ENCODE measurements around the gene TNFRSF8. TPM values are rescaled to one million over a fixed set of nuclear protein-coding genes. Genes with fewer than 3 reads are reported as not detected.

Gene TNFRSF8
- total RNA-seq, 4 donors from 2014 or later: 1.1 to 2.6 (median 1.4) TPM

DNA sequence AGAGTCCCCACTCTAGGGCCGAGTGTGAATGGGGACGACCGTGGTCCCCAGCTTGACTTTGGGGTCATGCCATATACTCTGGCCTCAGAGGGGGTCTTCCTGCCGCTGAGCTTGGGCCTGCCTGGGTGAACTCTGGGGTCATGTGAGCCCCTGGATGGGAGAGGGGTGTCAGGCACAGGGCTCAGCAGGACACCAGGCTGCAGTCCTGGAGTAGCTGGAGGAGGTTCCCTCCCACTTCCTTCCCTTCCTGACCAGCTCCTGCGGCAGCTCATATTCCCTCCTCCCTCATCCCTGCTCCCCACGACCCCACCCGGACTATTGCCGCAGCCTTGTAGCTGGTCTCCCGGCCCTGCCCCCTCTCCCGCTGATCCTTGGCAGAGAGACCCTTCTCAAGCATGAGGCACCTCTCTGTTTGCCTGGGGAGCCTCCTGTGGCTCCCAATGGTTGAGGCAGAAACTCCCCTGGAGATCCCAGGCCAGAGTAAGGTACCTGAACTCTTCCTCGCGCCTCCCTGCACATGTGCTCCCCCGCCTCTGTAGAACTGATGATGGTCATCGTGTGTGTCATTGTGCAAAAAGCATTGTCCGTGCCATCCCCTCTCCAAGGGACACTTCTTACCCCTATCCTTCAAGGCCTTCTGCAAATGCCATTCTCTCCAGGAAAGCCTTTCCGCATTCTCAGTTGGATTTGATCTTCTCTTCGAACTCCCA lies 105.5 kb downstream of the TNFRSF8 start:
- in situ Hi-C loops (cut with MboI; ENCODE audit: low sequenced_read_pairs in 4 of 4): no loop called here
- H3K4me1 ChIP-seq: peaks cover 22 to 32% of the 10 kb centered on the region in 2 donors
- peak overlapping the region; percentile 72 to 85 (median 84) for H3K27ac ChIP-seq
- H3K27me3 ChIP-seq: peaks cover 0 to 4% (median 0%) of the 10 kb centered on the region in 3 donors
- TF ChIP-seq, protein P1, sequence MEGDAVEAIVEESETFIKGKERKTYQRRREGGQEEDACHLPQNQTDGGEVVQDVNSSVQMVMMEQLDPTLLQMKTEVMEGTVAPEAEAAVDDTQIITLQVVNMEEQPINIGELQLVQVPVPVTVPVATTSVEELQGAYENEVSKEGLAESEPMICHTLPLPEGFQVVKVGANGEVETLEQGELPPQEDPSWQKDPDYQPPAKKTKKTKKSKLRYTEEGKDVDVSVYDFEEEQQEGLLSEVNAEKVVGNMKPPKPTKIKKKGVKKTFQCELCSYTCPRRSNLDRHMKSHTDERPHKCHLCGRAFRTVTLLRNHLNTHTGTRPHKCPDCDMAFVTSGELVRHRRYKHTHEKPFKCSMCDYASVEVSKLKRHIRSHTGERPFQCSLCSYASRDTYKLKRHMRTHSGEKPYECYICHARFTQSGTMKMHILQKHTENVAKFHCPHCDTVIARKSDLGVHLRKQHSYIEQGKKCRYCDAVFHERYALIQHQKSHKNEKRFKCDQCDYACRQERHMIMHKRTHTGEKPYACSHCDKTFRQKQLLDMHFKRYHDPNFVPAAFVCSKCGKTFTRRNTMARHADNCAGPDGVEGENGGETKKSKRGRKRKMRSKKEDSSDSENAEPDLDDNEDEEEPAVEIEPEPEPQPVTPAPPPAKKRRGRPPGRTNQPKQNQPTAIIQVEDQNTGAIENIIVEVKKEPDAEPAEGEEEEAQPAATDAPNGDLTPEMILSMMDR (IDR thresholded peaks at IDR 0.05 in 4 of 5, conservative IDR thresholded peaks at IDR 0.05 in 1 of 5): no peak
- no peak for TF ChIP-seq POLR2A (IDR thresholded peaks at IDR 0.05)
- peak overlapping the region; percentile 65 to 93 (median 73) for H3K4me3 ChIP-seq
- DNase-seq (no peak), ATAC-seq (peak; percentile 16 to 32)
- H3K9me3 ChIP-seq: no peaks in the 10 kb centered on the region
- intact Hi-C loops (cut with DNase I; ENCODE audit: low total_unique reads): loop anchor here (5.0 kb wide), 1 partner anchor 41 kb away; no protein-coding TSS in a partner anchor
- no peaks in the 10 kb centered on the region for H3K36me3 ChIP-seq

DNA sequence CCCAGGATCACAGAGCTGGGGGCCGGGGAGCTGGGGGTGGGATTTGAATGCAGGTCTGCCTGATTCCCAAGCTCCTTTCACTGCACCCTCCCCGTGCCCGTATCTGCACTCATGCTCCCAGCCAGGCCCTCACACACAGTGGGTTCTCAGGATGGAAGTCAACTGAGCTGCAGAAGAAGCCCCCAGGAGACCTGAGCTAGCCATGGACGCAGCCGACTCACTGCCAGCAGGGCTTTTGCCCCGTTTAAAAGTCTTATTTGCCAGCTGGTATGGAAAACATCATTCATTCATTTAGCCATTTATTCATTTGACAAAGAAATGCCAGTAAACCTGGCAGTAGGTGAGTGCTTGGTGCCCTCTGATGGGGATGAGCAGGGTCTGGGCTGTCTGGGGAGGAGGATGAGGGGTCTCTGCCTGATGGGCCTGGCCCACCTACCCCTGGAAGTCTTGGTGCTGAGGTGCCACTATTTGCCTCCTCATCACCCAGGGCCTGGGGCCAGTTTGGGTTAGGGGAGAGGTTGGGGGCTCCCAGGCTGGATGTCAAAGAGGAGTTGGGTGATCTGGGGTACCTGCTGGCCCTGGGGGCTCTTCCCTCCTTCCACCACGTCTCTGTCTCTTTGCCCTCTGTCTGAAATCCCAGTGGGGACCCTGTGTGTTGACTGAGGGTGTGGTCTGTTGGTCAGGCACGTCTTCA lies 106.5 kb downstream of the TNFRSF8 start:
- Histone ChIP-seq H3K36me3 (no peaks in the 10 kb centered on the region), H3K4me3 (peak overlapping the region in 3 of 4 donors; percentile 65 to 93 (median 68)), H3K27me3 (peaks cover 0 to 4% (median 0%) of the 10 kb centered on the region in 3 donors), H3K27ac (peak overlapping the region; percentile 72 to 85 (median 84)), H3K9me3 (no peaks in the 10 kb centered on the region), H3K4me1 (peaks cover 23 to 41% of the 10 kb centered on the region in 2 donors)
- ATAC-seq: no peak
- in situ Hi-C loops (cut with MboI; ENCODE audit: low sequenced_read_pairs in 4 of 4): no loop called here
- intact Hi-C loops (cut with DNase I; ENCODE audit: low total_unique reads): loop anchor here (5.0 kb wide), 1 partner anchor 42 kb away; no protein-coding TSS in a partner anchor
- no peak for TF ChIP-seq POLR2A (IDR thresholded peaks at IDR 0.05)
- TF ChIP-seq, protein P1 (IDR thresholded peaks at IDR 0.05 in 4 of 5, conservative IDR thresholded peaks at IDR 0.05 in 1 of 5): no peak
- no peak for DNase-seq

DNA sequence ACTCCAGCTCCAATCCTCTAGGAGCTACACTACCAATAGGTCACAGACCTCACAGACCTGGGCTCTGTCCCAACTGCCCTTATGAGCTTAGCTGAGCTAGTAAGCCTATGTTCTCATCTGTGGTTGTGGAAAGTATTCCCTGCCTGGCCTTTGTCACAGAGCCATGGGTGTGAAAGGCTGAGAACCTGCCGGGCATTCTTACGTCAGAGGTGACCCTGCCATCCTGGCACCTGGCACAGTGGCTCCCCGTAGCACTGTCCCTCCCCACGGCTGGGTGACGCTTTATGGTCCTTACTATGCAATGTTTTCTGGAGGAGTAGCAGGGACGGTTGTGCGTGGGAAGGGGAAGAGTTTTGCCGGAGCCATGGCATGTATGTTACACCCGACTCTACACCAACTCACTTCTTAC lies 107.2 kb downstream of the TNFRSF8 start:
- DNase-seq: peak in 1 of 2 donors; percentile 72
- H3K4me3 ChIP-seq: no peak overlapping the region

DNA sequence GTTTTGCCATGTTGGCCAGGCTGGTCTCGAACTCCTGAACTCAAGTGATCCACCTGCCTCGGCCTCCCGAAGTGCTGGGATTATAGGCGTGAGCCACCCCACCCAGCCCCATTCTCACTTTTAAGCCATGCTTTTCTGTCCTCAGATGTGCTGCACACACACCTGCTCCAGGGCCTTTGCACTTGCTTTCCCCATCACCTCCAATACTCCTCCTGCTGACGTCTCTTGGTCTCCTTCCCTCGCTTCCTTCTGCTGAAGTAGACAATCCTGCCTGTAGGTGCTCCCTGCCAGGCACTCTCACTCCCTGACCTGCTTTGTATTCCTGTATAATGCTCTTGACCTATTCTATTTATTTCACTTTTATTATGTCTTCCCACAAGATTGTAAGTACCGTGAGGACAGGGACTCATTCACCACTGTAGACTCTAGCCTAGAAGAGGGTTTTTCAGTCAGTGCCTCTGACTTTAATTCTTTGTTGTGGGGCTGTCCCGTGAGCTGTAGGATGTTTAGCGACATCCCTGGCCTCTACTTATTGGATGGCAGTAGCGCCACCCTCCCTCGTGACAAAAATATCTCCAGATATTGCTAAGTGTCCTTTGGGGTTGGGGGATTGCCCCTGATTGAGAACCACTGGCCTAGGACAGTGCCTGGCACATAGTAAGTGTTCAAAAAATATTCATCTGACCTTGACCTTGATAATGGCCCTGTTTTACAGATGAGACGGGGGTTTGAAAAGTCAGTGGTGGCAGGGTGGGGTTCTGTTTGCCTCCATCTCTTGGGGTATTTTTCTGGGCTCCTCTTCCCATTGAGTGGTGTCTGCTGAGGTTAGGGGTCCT lies 108.3 kb downstream of the TNFRSF8 start:
- ATAC-seq (no peak), DNase-seq (no peak)
- TF ChIP-seq, protein P1 (IDR thresholded peaks at IDR 0.05 in 4 of 5, conservative IDR thresholded peaks at IDR 0.05 in 1 of 5): no peak
- no peak for TF ChIP-seq POLR2A (IDR thresholded peaks at IDR 0.05)
- Histone ChIP-seq H3K27me3 (peaks cover 0 to 4% (median 0%) of the 10 kb centered on the region in 3 donors), H3K4me1 (peaks cover 22 to 49% of the 10 kb centered on the region in 2 donors), H3K27ac (peak overlapping the region; percentile 57 to 85 (median 78)), H3K9me3 (no peaks in the 10 kb centered on the region), H3K4me3 (no peak overlapping the region), H3K36me3 (no peaks in the 10 kb centered on the region)
- intact Hi-C loops (cut with DNase I; ENCODE audit: low total_unique reads): no loop called here
- in situ Hi-C loops (cut with MboI; ENCODE audit: low sequenced_read_pairs in 4 of 4): no loop called here

More for the DNA sequence above, 107.2 kb downstream of the TNFRSF8 start:
- TF ChIP-seq, protein P1 (IDR thresholded peaks at IDR 0.05 in 4 of 5, conservative IDR thresholded peaks at IDR 0.05 in 1 of 5): no peak
- TF ChIP-seq POLR2A (IDR thresholded peaks at IDR 0.05): no peak
- Histone ChIP-seq H3K9me3 (no peaks in the 10 kb centered on the region), H3K27me3 (peaks cover 0 to 4% (median 0%) of the 10 kb centered on the region in 3 donors), H3K36me3 (no peaks in the 10 kb centered on the region), H3K4me1 (peaks cover 23 to 47% of the 10 kb centered on the region in 2 donors), H3K27ac (peak overlapping the region; percentile 41 to 85 (median 84))
- in situ Hi-C loops (cut with MboI; ENCODE audit: low sequenced_read_pairs in 4 of 4) (no loop called here), intact Hi-C loops (cut with DNase I; ENCODE audit: low total_unique reads) (no loop called here)
- peak in 1 of 2 donors; percentile 61 for ATAC-seq
